GM12865 (cell line): ENCODE results near the gene POLRMT.

Experiments
- DNase-seq: peaks from one replicate; pipeline ENCODE4 v3.0.0; 2010; ENCODE audit warnings: low read depth
- H3K4me3 ChIP-seq: 2 replicates; pipeline ENCODE4 v1.5.1; 2011; ENCODE audit warnings: mild to moderate bottlenecking, low read depth, low read length, control low read depth
- CTCF ChIP-seq: IDR thresholded peaks from 2 replicates; pipeline ENCODE4 v1.5.1; 2011; ENCODE audit warnings: low read length, control low read depth, low read depth, inconsistent platforms; ENCODE audit not compliant: insufficient read depth; ENCODE audit errors: missing control alignments

POLRMT gene

GRCh38 chr19:650121-650520 is 16.8 kb upstream of the POLRMT start:
- H3K4me3 ChIP-seq: no peak overlapping the region
- no peak for TF ChIP-seq CTCF
- no peak for DNase-seq

GRCh38 chr19:648904-649801 is 15.8 kb upstream of the POLRMT start:
- no peak for TF ChIP-seq CTCF
- no peak overlapping the region for H3K4me3 ChIP-seq
- DNase-seq: no peak

DNA sequence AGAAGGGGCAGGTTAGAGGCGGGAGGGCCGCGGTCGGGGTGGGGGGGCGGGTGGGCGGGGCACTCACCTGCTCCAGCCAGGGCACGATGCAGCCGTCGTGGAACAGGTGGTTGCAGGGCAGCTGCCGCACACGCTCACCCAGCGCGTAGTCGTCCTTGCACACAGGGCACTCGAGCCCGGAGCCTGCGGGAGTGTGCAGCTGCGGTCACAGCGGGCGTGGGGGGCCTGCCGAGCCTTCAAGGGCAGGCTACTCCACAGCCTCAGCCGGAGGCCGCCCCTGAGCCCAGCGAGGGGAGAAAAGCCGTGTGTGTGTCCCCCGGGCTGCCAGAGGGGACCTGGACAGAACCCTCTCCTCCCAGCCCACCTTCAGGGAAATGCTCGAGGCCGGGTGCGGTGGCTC is 15.0 kb upstream of the POLRMT start:
- DNase-seq: no peak
- H3K4me3 ChIP-seq: no peak overlapping the region
- no peak for TF ChIP-seq CTCF

GRCh38 chr19:647566-648284 is 14.4 kb upstream of the POLRMT start:
- TF ChIP-seq CTCF: no peak
- H3K4me3 ChIP-seq: no peak overlapping the region
- no peak for DNase-seq

DNA sequence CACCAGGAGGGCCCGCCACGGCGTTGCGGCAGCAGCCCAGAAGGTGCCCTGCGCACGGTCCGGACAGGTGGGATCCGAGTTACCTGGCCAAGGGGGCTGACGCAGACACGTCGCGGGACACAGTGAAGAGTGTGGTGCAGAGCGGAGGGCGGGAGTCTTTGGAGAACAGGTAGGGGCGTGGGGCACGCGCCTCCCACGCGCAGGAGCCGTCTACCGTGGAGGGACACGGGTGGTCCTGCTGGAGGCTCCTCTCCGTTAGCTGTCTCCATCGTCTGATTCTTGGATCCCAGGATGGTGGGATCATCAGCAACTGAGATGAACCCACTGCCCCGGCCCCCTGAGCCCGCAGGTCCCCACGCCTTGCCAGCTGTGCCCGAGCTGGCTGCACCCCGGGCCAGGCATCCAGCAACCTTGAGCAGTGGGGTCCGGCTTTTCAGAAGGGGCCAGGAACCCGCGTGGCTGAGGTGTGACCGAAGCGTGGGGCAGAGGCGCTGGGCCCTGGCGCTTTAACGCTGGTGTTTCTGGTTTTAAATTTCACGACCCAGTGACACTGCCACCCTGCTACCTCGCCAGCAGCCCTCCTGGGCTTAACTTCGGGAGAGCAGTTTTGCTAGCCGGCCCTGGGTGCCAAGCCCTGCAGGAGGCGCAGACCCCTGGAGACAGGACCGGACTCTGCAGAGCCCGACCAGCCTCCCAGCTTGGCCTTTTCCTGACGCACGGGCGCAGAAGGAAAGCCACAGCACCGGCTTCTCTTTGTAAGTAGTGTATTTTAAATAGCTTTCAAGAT is 13.6 kb upstream of the POLRMT start:
- no peak for TF ChIP-seq CTCF
- H3K4me3 ChIP-seq: no peak overlapping the region
- DNase-seq: no peak

DNA sequence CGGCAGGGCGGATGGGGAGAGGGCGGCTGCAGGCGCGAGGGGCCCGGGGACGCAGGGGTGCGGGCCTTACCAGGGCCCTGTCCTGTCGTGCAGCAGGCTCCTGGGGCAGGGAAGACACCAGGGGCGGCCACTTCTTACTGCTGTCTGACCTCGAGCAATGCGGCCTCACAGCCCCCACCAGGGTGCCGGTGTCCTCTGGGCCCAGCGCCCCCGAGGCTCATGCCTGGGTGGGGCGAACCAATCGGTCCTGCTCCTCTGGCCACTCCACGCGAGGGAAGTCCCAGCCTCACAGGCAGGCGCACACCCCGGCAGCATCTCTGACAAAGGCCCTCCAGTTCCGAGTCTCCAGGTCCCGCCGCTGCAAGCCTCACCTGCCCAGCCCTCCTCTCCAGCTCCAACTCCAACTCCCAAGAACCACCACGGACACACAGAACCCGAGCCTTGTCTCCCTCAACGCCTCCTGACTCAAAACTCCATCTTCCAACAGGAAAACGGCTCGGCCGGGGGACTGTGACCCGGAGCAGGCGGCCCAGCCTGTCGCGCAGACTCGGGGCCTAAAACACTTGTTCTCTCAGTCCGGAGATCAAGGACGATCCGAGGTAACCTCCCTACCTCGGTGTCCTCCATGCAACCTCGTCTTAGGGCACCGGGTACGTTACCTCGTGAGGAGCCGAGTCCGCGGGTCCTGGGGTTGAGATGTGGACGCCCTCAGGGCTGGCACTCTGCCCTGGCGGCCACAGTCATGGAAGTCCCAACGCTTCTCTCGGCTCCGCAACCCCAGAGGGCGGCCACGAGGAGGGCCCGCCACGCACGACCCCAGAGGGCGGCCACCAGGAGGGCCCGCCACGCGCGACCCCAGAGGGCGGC is 12.8 kb upstream of the POLRMT start:
- no peak for DNase-seq
- no peak overlapping the region for H3K4me3 ChIP-seq
- TF ChIP-seq CTCF: no peak
